ENCODE data around the gene OTULIN. TPM values are rescaled to one million over a fixed set of nuclear protein-coding genes. Genes with fewer than 3 reads are reported as not detected.

OTULIN gene
- total RNA-seq, 1 experiment from 2014 or later, result 36.0 TPM

DNA sequence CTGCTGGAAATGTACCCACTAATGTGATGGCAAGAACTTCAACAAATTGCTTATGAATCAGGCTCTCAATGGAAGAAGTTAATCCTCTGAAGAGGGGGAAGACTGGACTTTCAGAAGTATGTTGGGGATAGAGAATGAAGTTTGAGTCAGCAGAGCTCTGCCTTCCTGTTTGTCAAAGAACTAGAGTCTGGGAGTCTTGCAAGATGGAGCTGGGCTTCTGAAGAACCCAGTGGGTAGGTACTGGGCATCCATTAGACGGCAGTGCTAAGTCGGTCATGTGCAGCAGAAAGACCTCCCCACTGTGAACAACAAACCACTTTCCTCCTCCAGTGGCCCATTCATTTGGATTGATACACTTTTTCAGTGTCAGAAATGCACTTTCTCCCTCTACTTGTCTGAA, 34.6 kb downstream of the OTULIN start:
- H3K4me3 Mint-ChIP-seq (ENCODE audit: low read depth, unreplicated experiment), result no peak overlapping the region
- H3K27me3 Mint-ChIP-seq (ENCODE audit: unreplicated experiment), result no peaks in the 10 kb centered on the region
- no peak for DNase-seq
- peaks cover 10% of the 10 kb centered on the region for H3K4me1 Mint-ChIP-seq (ENCODE audit: low read depth, unreplicated experiment)
- no TSS peak for BruUV-seq (replicated peaks)
- H3K9me3 Mint-ChIP-seq (ENCODE audit: low read depth, unreplicated experiment), result no peaks in the 10 kb centered on the region
- intact Hi-C loops (cut with micrococcal nuclease; ENCODE audit: unreplicated experiment), result no loop called here
- CTCF ChIA-PET, result no interaction called here
- TF ChIP-seq, protein P1, sequence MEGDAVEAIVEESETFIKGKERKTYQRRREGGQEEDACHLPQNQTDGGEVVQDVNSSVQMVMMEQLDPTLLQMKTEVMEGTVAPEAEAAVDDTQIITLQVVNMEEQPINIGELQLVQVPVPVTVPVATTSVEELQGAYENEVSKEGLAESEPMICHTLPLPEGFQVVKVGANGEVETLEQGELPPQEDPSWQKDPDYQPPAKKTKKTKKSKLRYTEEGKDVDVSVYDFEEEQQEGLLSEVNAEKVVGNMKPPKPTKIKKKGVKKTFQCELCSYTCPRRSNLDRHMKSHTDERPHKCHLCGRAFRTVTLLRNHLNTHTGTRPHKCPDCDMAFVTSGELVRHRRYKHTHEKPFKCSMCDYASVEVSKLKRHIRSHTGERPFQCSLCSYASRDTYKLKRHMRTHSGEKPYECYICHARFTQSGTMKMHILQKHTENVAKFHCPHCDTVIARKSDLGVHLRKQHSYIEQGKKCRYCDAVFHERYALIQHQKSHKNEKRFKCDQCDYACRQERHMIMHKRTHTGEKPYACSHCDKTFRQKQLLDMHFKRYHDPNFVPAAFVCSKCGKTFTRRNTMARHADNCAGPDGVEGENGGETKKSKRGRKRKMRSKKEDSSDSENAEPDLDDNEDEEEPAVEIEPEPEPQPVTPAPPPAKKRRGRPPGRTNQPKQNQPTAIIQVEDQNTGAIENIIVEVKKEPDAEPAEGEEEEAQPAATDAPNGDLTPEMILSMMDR (IDR thresholded peaks at IDR 0.05; ENCODE audit: unreplicated experiment), result no peak
- peaks cover 25% of the 10 kb centered on the region for H3K36me3 Mint-ChIP-seq (ENCODE audit: insufficient read depth, unreplicated experiment)
- H3K27ac Mint-ChIP-seq (ENCODE audit: unreplicated experiment), result no peak overlapping the region

DNA sequence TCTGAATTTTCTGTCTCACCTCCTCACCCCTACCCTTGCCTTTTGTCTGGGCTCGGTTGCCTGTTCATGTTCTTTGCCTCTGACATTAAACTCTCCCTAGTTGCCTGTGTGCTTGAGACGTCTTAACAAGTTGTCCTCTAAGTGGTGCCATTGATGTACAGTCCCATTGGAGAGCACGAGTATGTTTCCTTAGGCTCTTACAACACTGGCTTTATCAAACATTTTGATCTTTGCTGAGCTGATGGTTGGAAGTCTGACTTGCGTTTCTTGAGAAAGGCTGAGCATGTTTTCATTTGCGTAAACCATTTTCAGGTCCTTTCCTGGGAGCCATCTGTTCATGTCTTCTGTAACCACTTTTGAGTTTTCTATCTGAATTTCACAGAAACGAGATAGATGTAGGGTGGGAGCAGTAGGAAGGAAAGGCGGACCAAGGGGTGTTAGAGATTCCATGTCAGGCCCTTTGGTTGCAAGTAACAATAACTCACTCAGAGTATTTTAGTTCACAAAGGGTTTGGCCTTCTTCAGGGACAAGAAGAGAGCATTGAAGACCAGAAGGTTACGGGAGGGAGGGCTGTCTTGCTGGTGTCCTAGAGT, 35.4 kb downstream of the OTULIN start:
- peaks cover 29% of the 10 kb centered on the region for H3K36me3 Mint-ChIP-seq (ENCODE audit: insufficient read depth, unreplicated experiment)
- no peaks in the 10 kb centered on the region for H3K27me3 Mint-ChIP-seq (ENCODE audit: unreplicated experiment)
- no peak for DNase-seq
- H3K4me3 Mint-ChIP-seq (ENCODE audit: low read depth, unreplicated experiment), result no peak overlapping the region
- TF ChIP-seq, protein P1 (IDR thresholded peaks at IDR 0.05; ENCODE audit: unreplicated experiment), result no peak
- intact Hi-C loops (cut with micrococcal nuclease; ENCODE audit: unreplicated experiment), result no loop called here
- no TSS peak for BruUV-seq (replicated peaks)
- CTCF ChIA-PET, result no interaction called here
- H3K4me1 Mint-ChIP-seq (ENCODE audit: low read depth, unreplicated experiment), result peaks cover 10% of the 10 kb centered on the region
- H3K9me3 Mint-ChIP-seq (ENCODE audit: low read depth, unreplicated experiment), result no peaks in the 10 kb centered on the region
- no peak overlapping the region for H3K27ac Mint-ChIP-seq (ENCODE audit: unreplicated experiment)

DNA sequence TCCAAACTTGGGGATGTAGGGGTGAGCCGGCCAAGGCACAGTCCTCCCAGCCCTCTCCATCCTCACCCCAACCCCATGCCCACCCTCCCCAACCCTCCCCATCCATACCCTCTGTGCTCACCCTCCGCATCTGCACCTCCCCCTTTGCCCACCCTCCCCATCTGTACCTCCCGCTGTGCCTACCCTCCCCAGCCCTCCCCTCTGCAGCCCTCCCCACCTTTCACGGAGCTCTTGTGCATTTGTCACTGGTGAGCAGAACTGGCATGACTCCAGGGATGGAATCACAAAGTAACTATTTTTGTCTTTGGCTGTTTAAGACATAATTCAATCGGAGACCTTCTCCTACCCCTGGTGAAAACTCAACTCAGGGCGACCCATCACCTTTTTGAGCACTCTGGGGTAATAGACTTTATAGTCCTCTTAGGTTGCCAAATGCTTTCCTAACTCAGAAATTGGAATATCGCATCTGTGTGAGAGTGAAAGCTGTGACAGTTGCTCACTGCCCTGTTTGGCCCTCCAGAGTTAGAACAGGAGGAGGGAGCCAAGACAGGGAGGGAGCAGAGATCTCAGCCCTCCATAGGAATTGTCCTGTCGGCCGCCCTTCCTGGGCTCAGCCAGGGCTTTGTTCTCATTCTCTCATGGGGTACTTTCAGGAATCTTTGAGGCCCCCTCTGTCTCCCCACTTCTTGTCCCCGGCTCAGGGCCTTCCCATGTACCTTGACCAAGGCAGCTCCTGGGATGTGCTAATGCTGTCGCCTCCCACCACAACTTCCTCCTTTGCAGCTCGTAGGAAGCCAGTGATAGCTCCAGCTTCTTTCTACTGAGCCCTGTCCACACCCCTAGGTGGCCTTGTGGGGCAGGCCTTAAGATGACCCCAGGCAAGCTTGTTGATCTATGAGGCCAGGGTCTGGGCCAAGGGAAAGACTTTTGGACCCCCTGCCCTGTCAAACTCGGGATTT, 36.2 kb downstream of the OTULIN start:
- no peaks in the 10 kb centered on the region for H3K9me3 Mint-ChIP-seq (ENCODE audit: low read depth, unreplicated experiment)
- intact Hi-C loops (cut with micrococcal nuclease; ENCODE audit: unreplicated experiment), result no loop called here
- DNase-seq, result no peak
- H3K36me3 Mint-ChIP-seq (ENCODE audit: insufficient read depth, unreplicated experiment), result peaks cover 28% of the 10 kb centered on the region
- TF ChIP-seq, protein P1 (IDR thresholded peaks at IDR 0.05; ENCODE audit: unreplicated experiment), result no peak
- BruUV-seq (replicated peaks), result no TSS peak
- H3K4me3 Mint-ChIP-seq (ENCODE audit: low read depth, unreplicated experiment), result no peak overlapping the region
- H3K27ac Mint-ChIP-seq (ENCODE audit: unreplicated experiment), result no peak overlapping the region
- CTCF ChIA-PET, result no interaction called here
- peaks cover 10% of the 10 kb centered on the region for H3K4me1 Mint-ChIP-seq (ENCODE audit: low read depth, unreplicated experiment)
- no peaks in the 10 kb centered on the region for H3K27me3 Mint-ChIP-seq (ENCODE audit: unreplicated experiment)

DNA sequence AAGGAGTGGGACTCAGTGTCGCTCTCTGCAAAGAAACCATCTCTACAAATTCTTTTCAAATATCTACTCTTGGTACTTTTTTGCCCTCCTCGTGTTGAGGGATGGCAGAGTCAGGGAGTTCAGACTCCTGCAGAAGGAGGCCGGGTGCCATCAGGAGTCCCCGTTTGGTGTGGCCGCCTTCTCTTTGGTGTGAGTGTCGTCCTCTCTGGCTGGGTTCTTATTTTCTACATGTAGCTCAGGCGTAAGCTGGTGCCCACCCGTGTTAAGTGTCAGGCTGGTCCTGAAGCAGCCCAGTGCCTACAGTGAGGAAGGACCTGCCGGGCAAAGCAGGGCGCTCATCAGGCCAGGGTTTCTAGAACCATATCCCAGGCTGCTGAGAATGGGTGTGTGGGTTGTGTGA, 37.0 kb downstream of the OTULIN start:
- DNase-seq, result no peak
- CTCF ChIA-PET, result no interaction called here
- Mint-ChIP-seq H3K27me3 (ENCODE audit: unreplicated experiment) (no peaks in the 10 kb centered on the region), H3K4me1 (ENCODE audit: low read depth, unreplicated experiment) (peaks cover 4% of the 10 kb centered on the region), H3K27ac (ENCODE audit: unreplicated experiment) (no peak overlapping the region), H3K4me3 (ENCODE audit: low read depth, unreplicated experiment) (no peak overlapping the region), H3K9me3 (ENCODE audit: low read depth, unreplicated experiment) (no peaks in the 10 kb centered on the region), H3K36me3 (ENCODE audit: insufficient read depth, unreplicated experiment) (peaks cover 25% of the 10 kb centered on the region)
- intact Hi-C loops (cut with micrococcal nuclease; ENCODE audit: unreplicated experiment), result no loop called here
- no TSS peak for BruUV-seq (replicated peaks)
- TF ChIP-seq, protein P1 (IDR thresholded peaks at IDR 0.05; ENCODE audit: unreplicated experiment), result no peak
